A549 (cell line): ENCODE data around the gene C2CD3. TPM values are rescaled to one million over a fixed set of nuclear protein-coding genes. Genes with fewer than 3 reads are reported as not detected.

Experiments used
- ATAC-seq, 2 experiments: fragments of 200-7000 bp in 1 of 2; fragments of >200 bp in 1 of 2; cut with Nextera tagmentation in 1 of 2; cut with Tn5 transposase in 1 of 2; 3 replicates each; pipeline versions ENCODE4 v1.8.0 to v1.9.1; 2018 to 2020; ENCODE audit warnings: mild to moderate bottlenecking in 1 of 2, moderate library complexity in 1 of 2
- CTCF ChIA-PET: fragments of 300-600 bp; sonication (Branson Sonifier 250); formaldehyde crosslinking; extraction: SDS; loops from one replicate; lab custom pipeline; 2021; ENCODE audit warnings: antibody characterized with exemption, inconsistent platforms; lab: Yijun Ruan, JAX
- POLR2A ChIA-PET: fragments of 350-600 bp; formaldehyde crosslinking; extraction: SDS; loops from one replicate; lab custom pipeline; 2021; ENCODE audit warnings: antibody characterized with exemption, inconsistent platforms; lab: Yijun Ruan, JAX
- DNase-seq, 2 experiments: peaks; one replicate each; pipeline versions ENCODE4 v3.0.0 to v3.0.0-alpha.2; 2011 to 2016; ENCODE audit warnings: low read depth in 1 of 2, low spot score in 1 of 2
- FAIRE-seq: peaks from 2 replicates; lab custom pipeline; 2011; peaks lifted over from hg19 to GRCh38; lab: Jason Lieb, UNC
- H3K27ac ChIP-seq, 2 experiments: fragments of >200 bp; sonication (Bioruptor Twin); formaldehyde crosslinking; 3 replicates each; pipeline ENCODE4 v1.5.1; 2016 to 2017
- H3K4me1 ChIP-seq: fragments of >200 bp; sonication (Bioruptor Twin); formaldehyde crosslinking; 3 replicates; pipeline ENCODE4 v1.6.1; 2016
- H3K4me2 ChIP-seq: fragments of >200 bp; sonication (Bioruptor Twin); formaldehyde crosslinking; 3 replicates; pipeline ENCODE4 v1.6.1; 2016
- H3K4me3 ChIP-seq: fragments of >200 bp; sonication (Bioruptor Twin); formaldehyde crosslinking; 3 replicates; pipeline ENCODE4 v1.5.1; 2016
- H3K9me3 ChIP-seq: fragments of >200 bp; sonication (Bioruptor Twin); formaldehyde crosslinking; 3 replicates; pipeline ENCODE4 v1.6.1; 2016
- BHLHE40 ChIP-seq: IDR thresholded peaks from 2 replicates; pipeline ENCODE4 v1.6.1; 2012; ENCODE audit warnings: low read depth, low read length, inconsistent platforms
- CBX2 ChIP-seq: fragments of 200-600 bp; sonication (generic); IDR thresholded peaks from 2 replicates; pipeline ENCODE4 v1.6.1; 2016; ENCODE audit warnings: low read depth, mild to moderate bottlenecking, borderline replicate concordance
- ESRRA ChIP-seq: fragments of 150-350 bp; IDR thresholded peaks from 2 replicates; pipeline ENCODE4 v1.6.1; 2014; ENCODE audit warnings: mild to moderate bottlenecking, low read length, borderline replicate concordance
- HDAC2 ChIP-seq: fragments of 200-600 bp; sonication (generic); IDR thresholded peaks from 2 replicates; pipeline ENCODE4 v1.6.1; 2016
- HOXA7 ChIP-seq: fragments of 250-450 bp; sonication (Bioruptor Pico); IDR thresholded peaks from 2 replicates; pipeline ENCODE4 v1.5.0; 2020; ENCODE audit warnings: mild to moderate bottlenecking, moderate library complexity
- HOXB5 ChIP-seq: fragments of 250-450 bp; sonication (Bioruptor Pico); IDR thresholded peaks from 2 replicates; pipeline ENCODE4 v1.5.0; 2020; ENCODE audit warnings: mild to moderate bottlenecking, moderate library complexity
- MAZ ChIP-seq: fragments of 150-350 bp; IDR thresholded peaks from 2 replicates; pipeline ENCODE4 v1.6.1; 2014; ENCODE audit warnings: antibody characterized with exemption, low read depth, low read length, borderline replicate concordance
- NPAS2 ChIP-seq: fragments of 250-450 bp; sonication (Bioruptor Pico); IDR thresholded peaks from 2 replicates; pipeline ENCODE4 v1.8.0; 2022; ENCODE audit warnings: mild to moderate bottlenecking, moderate library complexity, borderline replicate concordance
- POLR2AphosphoS2 ChIP-seq: conservative IDR thresholded peaks from 2 replicates; pipeline ENCODE4 v1.6.1; 2012; ENCODE audit warnings: low read length, improper control_type of control experiment, inconsistent platforms
- RAD21 ChIP-seq, 2 experiments: fragments of >200 bp in 1 of 2; sonication (Bioruptor Twin) in 1 of 2; formaldehyde crosslinking in 1 of 2; IDR thresholded peaks in 1 of 2; conservative IDR thresholded peaks in 1 of 2; 2 replicates in 1 of 2; 3 replicates in 1 of 2; pipeline ENCODE4 v1.6.1; 2012 to 2018; ENCODE audit warnings: inconsistent platforms in 1 of 2
- TFCP2L1 ChIP-seq: fragments of 250-450 bp; sonication (Bioruptor Pico); IDR thresholded peaks from 2 replicates; pipeline ENCODE4 v1.5.0; 2021; ENCODE audit warnings: mild to moderate bottlenecking
- ZNF302 ChIP-seq: fragments of 250-450 bp; sonication (Bioruptor Pico); IDR thresholded peaks from 2 replicates; pipeline ENCODE4 v1.9.0; 2021; ENCODE audit warnings: inconsistent platforms, mild to moderate bottlenecking, moderate library complexity
- ZSCAN20 ChIP-seq: fragments of 250-450 bp; sonication (Bioruptor Pico); IDR thresholded peaks from 2 replicates; pipeline ENCODE4 v1.8.0; 2022; ENCODE audit warnings: mild to moderate bottlenecking, moderate library complexity
- WGBS: methylation state at CpG from one replicate; pipeline ENCODE4 v1.1.6; 2017; ENCODE audit errors: missing lambda C conversion rate; 5-methylcytosine and 5-hydroxymethylcytosine counted together
- polyA plus RNA-seq, 4 experiments: library from polyadenylated mRNA; depleted of rRNA in 3 of 4; stranded (reverse); fragments of >200 nt; fragmentation: RNase III in 1 of 4; extraction: RNeasy Plus Mini Kit Qiagen cat#74134 plus additional on column Dnase treatment in 1 of 4; gene quantifications; 2 replicates in 3 of 4; 3 replicates in 1 of 4; pipeline ENCODE4 v1.2.3, GENCODE V29; 2011 to 2017
- small RNA-seq, 6 experiments: library from RNA; depleted of rRNA; stranded (forward); fragments of <200 nt; gene quantifications; one replicate each; pipeline ENCODE3, GENCODE V24; 2012
- TF ChIP-seq, protein P1 (sequence below): fragments of 450-650 bp; IDR thresholded peaks from 2 replicates; pipeline ENCODE4 v1.6.1; 2014; ENCODE audit warnings: antibody characterized with exemption

The C2CD3 gene
- polyA plus RNA-seq, 2 of the 4 experiments (the other 2 are of a cell fraction) = 15.2 to 19.8 TPM

DNA sequence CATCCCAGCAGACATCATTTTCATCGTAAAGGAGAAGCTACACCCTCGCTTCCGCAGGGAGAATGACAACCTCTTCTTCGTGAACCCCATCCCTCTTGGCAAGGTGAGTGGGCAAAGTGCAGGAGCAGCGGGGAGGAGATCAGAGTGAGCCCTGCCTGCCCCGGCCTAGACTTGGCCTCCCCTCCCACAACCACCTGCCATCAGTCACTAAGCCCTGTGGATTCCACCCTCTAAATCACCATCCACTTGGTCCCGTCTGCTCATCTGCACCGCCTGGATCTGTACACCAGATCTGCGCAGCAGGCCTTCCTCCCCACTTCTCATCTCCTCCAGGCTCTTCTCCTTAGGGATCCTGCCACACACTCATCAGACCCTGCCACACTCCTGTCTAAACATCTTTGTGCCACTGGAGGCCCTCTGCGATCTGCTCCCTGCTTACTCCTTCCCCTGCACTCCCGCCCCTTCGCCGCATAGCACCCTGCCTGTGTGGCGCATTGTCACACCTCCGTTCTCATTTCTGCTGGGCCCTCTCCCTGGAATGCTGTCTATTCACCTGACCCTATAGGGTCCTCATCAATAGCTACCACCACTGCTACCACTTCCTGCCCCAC, 202.3 kb downstream of the C2CD3 start:
- Histone ChIP-seq H3K27ac (no peak overlapping the region), H3K9me3 (no peaks in the 10 kb centered on the region), H3K4me1 (0 out of 3 replicates have a peak, but pooled peaks cover 5% of the 10 kb centered on the region), H3K4me2 (no peak overlapping the region), H3K4me3 (no peak overlapping the region)
- TF ChIP-seq, protein P1, sequence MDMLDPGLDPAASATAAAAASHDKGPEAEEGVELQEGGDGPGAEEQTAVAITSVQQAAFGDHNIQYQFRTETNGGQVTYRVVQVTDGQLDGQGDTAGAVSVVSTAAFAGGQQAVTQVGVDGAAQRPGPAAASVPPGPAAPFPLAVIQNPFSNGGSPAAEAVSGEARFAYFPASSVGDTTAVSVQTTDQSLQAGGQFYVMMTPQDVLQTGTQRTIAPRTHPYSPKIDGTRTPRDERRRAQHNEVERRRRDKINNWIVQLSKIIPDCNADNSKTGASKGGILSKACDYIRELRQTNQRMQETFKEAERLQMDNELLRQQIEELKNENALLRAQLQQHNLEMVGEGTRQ = no peak
- TF ChIP-seq ZSCAN20 (no peak), POLR2AphosphoS2 (no peak), HDAC2 (no peak), TFCP2L1 (CRISPR knock-in tag) (no peak), CBX2 (no peak), BHLHE40 (no peak), MAZ (no peak)
- ATAC-seq (peak in 1 of 2 experiments; percentile 3; a peak in 3 of 6 replicates), FAIRE-seq (no peak), DNase-seq (no peak)
- WGBS = 87% methylated on average over 15 of the region's 15 CpGs
- ChIA-PET POLR2A (no interaction called here), CTCF (no interaction called here)

- H3K4me1 ChIP-seq = 0 out of 3 replicates have a peak, but pooled peaks cover 5% of the 10 kb centered on the region
- H3K9me3 ChIP-seq = no peaks in the 10 kb centered on the region; the same call in 2 of the 3 replicates
- FAIRE-seq (no peak), ATAC-seq (no peak), DNase-seq (no peak)
- H3K4me2 ChIP-seq = no peak overlapping the region
- CTCF ChIA-PET = interaction anchor here (1.2 to 5.2 kb wide), 2 partner anchors 12 to 17 kb away, joined by 3 to 61 read pairs; partner anchors contain the start of gene UCP2
- no peak for TF ChIP-seq ZNF302
- TF ChIP-seq HOXA7 = no peak
- TF ChIP-seq HOXB5 (CRISPR knock-in tag) = no peak
- POLR2A ChIA-PET = interaction anchor here (1.6 kb wide), 1 partner anchor 16 kb away, joined by 5 read pairs; the partner anchor contains the start of gene UCP2
- H3K27ac ChIP-seq = no peak overlapping the region
- H3K4me3 ChIP-seq = no peak overlapping the region
- WGBS = 60% methylated on average over 2 of the region's 2 CpGs
These were observed 205.1 kb downstream of the C2CD3 start for GRCh38 chr11:73965764-73966121.

GRCh38 chr11:73965076-73965763, 205.6 kb downstream of the C2CD3 start:
- TF ChIP-seq RAD21 (conservative IDR thresholded peaks at IDR 0.05 in 1 of 2, IDR thresholded peaks at IDR 0.05 in 1 of 2) (peak in 1 of 2 experiments; percentile 39; a peak in 2 of 5 replicates), ZSCAN20 (no peak)
- ChIA-PET POLR2A (interaction anchor here (1.6 kb wide), 1 partner anchor 17 kb away, joined by 5 read pairs; the partner anchor contains the start of gene UCP2), CTCF (interaction anchor here (0.7 to 5.2 kb wide), 11 partner anchors 11 to 515 kb away, joined by 3 to 61 read pairs (median 5); partner anchors contain the start of genes C2CD3, DNAJB13 and PPME1)
- DNase-seq = peak in 1 of 2 experiments; percentile 31
- peak; percentile 56 to 66; a peak in 5 of 6 replicates for ATAC-seq
- peak overlapping the region; percentile 93 for H3K4me2 ChIP-seq
- FAIRE-seq = no peak
- 53% methylated on average over 10 of the region's 10 CpGs for WGBS
- 0 out of 3 replicates have a peak, but pooled peaks cover 5% of the 10 kb centered on the region for H3K4me1 ChIP-seq
- peak overlapping the region; percentile 37 for H3K4me3 ChIP-seq
- H3K9me3 ChIP-seq = no peaks in the 10 kb centered on the region; the same call in 2 of the 3 replicates
- H3K27ac ChIP-seq = peak overlapping the region; percentile 55 to 62; a peak in 5 of 6 replicates

DNA sequence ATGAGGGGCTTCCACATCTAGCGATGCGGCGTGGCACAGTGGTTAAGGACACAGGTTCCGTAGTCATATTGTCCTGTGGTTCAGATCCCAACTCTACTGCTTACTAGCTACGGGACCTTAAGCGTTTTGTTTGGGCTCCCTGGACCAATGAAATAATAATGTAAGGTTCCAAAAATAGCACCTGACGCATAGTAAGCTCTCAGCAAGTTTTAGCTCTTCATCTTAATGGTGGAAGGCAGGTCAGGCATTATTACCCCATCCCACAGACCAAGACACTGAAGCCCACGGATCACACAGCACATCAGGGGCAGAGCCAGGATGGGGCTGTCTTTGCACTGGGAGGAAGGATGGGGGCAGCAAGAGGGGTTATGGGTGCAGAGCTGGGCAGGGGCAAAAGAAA, 206.9 kb downstream of the C2CD3 start:
- Histone ChIP-seq H3K4me2 (peak overlapping the region; percentile 93), H3K4me3 (no peak overlapping the region), H3K9me3 (no peaks in the 10 kb centered on the region; the same call in 2 of the 3 replicates), H3K27ac (peak overlapping the region; percentile 14 to 56; a peak in 4 of 6 replicates), H3K4me1 (0 out of 3 replicates have a peak, but pooled peaks cover 5% of the 10 kb centered on the region)
- ATAC-seq (peak; percentile 5 to 6; a peak in 3 of 6 replicates), FAIRE-seq (no peak), DNase-seq (no peak)
- ChIA-PET CTCF (interaction anchor here (0.6 to 5.2 kb wide), 33 partner anchors 9 to 607 kb away, joined by 3 to 61 read pairs (median 4); partner anchors contain the start of genes C2CD3, DNAJB13, PPME1 and UCP2), POLR2A (interaction anchor here (1.2 to 1.4 kb wide), 2 partner anchors 19 to 207 kb away, joined by 4 to 6 read pairs; partner anchors contain the start of genes C2CD3, PPME1 and UCP2)
- 57% methylated on average over 8 of the region's 8 CpGs for WGBS
- TF ChIP-seq NPAS2 (CRISPR knock-in tag) (no peak), ESRRA (no peak)
- TF ChIP-seq, all 56 proteins: peak for 0

Small RNA genes lying within 50 kb of the gene (small RNA-seq; reads per million reads assigned to genes)
- 0 reads per million in 6 experiments for gene AP002392.1

Other genes with a start within 250 kb of the C2CD3 start
- gene DNAJB13, start 220.0 kb downstream of the C2CD3 start, polyA plus RNA-seq (2011; rRNA removed) = 0.87 and 0.90 TPM in 2 replicates
- 0.47 to 0.95 TPM (median 0.75 TPM) in 3 replicates for gene DNAJB13, start 220.0 kb downstream of the C2CD3 start, polyA plus RNA-seq (2017; fragmentation: RNase III; extraction: RNeasy Plus Mini Kit Qiagen cat#74134 plus additional on column Dnase treatment)
- gene UCP2, start 188.2 kb downstream of the C2CD3 start, polyA plus RNA-seq (2011; rRNA removed) = 51.6 and 54.7 TPM in 2 replicates
- 126 to 138 TPM (median 131 TPM) in 3 replicates for gene UCP2, start 188.2 kb downstream of the C2CD3 start, polyA plus RNA-seq (2017; fragmentation: RNase III; extraction: RNeasy Plus Mini Kit Qiagen cat#74134 plus additional on column Dnase treatment)
- 1.3 and 1.6 TPM in 2 replicates for gene UCP3, start 161.9 kb downstream of the C2CD3 start, polyA plus RNA-seq (2011; rRNA removed)
- 1.5 to 1.8 TPM (median 1.7 TPM) in 3 replicates for gene UCP3, start 161.9 kb downstream of the C2CD3 start, polyA plus RNA-seq (2017; fragmentation: RNase III; extraction: RNeasy Plus Mini Kit Qiagen cat#74134 plus additional on column Dnase treatment)
- 69.2 and 82.6 TPM in 2 replicates for gene PPME1, start 287 bp upstream of the C2CD3 start, polyA plus RNA-seq (2011; rRNA removed)
- 82.2 to 89.8 TPM (median 85.7 TPM) in 3 replicates for gene PPME1, start 287 bp upstream of the C2CD3 start, polyA plus RNA-seq (2017; fragmentation: RNase III; extraction: RNeasy Plus Mini Kit Qiagen cat#74134 plus additional on column Dnase treatment)
- gene P4HA3, start 140.6 kb upstream of the C2CD3 start, polyA plus RNA-seq (2011; rRNA removed) = 50.4 and 58.5 TPM in 2 replicates
- 32.3 to 53.1 TPM (median 48.1 TPM) in 3 replicates for gene P4HA3, start 140.6 kb upstream of the C2CD3 start, polyA plus RNA-seq (2017; fragmentation: RNase III; extraction: RNeasy Plus Mini Kit Qiagen cat#74134 plus additional on column Dnase treatment)
- gene PGM2L1, start 227.4 kb upstream of the C2CD3 start, polyA plus RNA-seq (2011; rRNA removed) = 17.6 and 21.8 TPM in 2 replicates
- 15.4 to 24.9 TPM (median 23.5 TPM) in 3 replicates for gene PGM2L1, start 227.4 kb upstream of the C2CD3 start, polyA plus RNA-seq (2017; fragmentation: RNase III; extraction: RNeasy Plus Mini Kit Qiagen cat#74134 plus additional on column Dnase treatment)